HepG2 (cell line): ENCODE measurements around the gene CAPN15. TPM values are rescaled to one million over a fixed set of nuclear protein-coding genes. Genes with fewer than 3 reads are reported as not detected.

Experiments
- CBX1 ChIP-seq: IDR thresholded peaks from one replicate; pipeline ENCODE4 v1.6.1; 2016; ENCODE audit warnings: antibody characterized with exemption, low read depth
- DNMT1 ChIP-seq: sonication (generic); formaldehyde crosslinking; IDR thresholded peaks from 2 replicates; pipeline ENCODE4 v1.5.1; 2020; ENCODE audit warnings: mild to moderate bottlenecking, missing genetic modification reagents
- EZH2 ChIP-seq: conservative IDR thresholded peaks from 2 replicates; pipeline ENCODE4 v1.6.1; 2012; ENCODE audit warnings: mild to moderate bottlenecking, low read depth, low read length, moderate library complexity
- FOXC1 ChIP-seq: sonication (generic); formaldehyde crosslinking; IDR thresholded peaks from 2 replicates; pipeline ENCODE4 v1.8.0; 2022; ENCODE audit warnings: mild to moderate bottlenecking, missing genetic modification reagents, borderline replicate concordance
- HDAC1 ChIP-seq: sonication (generic); formaldehyde crosslinking; IDR thresholded peaks from 2 replicates; pipeline ENCODE4 v1.5.1; 2020; ENCODE audit warnings: mild to moderate bottlenecking, missing genetic modification reagents
- LCORL ChIP-seq, 2 experiments: fragments of 450-650 bp in 1 of 2; sonication (generic) in 1 of 2; formaldehyde crosslinking in 1 of 2; IDR thresholded peaks; 2 replicates each; pipeline versions ENCODE4 v1.5.0 to v1.6.1; 2017 to 2020; ENCODE audit warnings: antibody characterized with exemption in 1 of 2, missing genetic modification reagents in 1 of 2
- NCOA5 ChIP-seq: sonication (generic); formaldehyde crosslinking; IDR thresholded peaks from 2 replicates; pipeline ENCODE4 v1.4.0; 2020; ENCODE audit warnings: missing genetic modification reagents
- NFATC3 ChIP-seq: sonication (generic); formaldehyde crosslinking; IDR thresholded peaks from 2 replicates; pipeline ENCODE4 v1.5.1; 2020; ENCODE audit warnings: mild to moderate bottlenecking, missing genetic modification reagents
- NFRKB ChIP-seq: fragments of 450-650 bp; IDR thresholded peaks from 2 replicates; pipeline ENCODE4 v1.6.1; 2017
- RBM39 ChIP-seq: fragments of 200-400 bp; formaldehyde crosslinking; IDR thresholded peaks from one replicate; pipeline ENCODE4 v1.6.1; 2018; ENCODE audit warnings: antibody characterized with exemption, mild to moderate bottlenecking, low read depth, low read length; ENCODE audit not compliant: poor library complexity, severe bottlenecking
- SCMH1 ChIP-seq: sonication (generic); formaldehyde crosslinking; IDR thresholded peaks from 2 replicates; pipeline ENCODE4 v1.9.0; 2021; ENCODE audit warnings: missing genetic modification reagents, mild to moderate bottlenecking, borderline replicate concordance
- ZFP82 ChIP-seq: sonication (generic); formaldehyde crosslinking; IDR thresholded peaks from 2 replicates; pipeline ENCODE4 v1.5.1; 2020; ENCODE audit warnings: mild to moderate bottlenecking, missing genetic modification reagents, borderline replicate concordance
- ZKSCAN1 ChIP-seq: fragments of 150-350 bp; IDR thresholded peaks from 2 replicates; pipeline ENCODE4 v1.6.1; 2014; ENCODE audit warnings: low read length
- ZNF264 ChIP-seq: sonication (generic); formaldehyde crosslinking; IDR thresholded peaks from 2 replicates; pipeline ENCODE4 v1.4.0; 2020; ENCODE audit warnings: missing genetic modification reagents
- ZNF335 ChIP-seq: sonication (generic); formaldehyde crosslinking; IDR thresholded peaks from 2 replicates; pipeline ENCODE4 v1.4.0; 2020; ENCODE audit warnings: missing genetic modification reagents
- ZNF337 ChIP-seq: sonication (generic); formaldehyde crosslinking; IDR thresholded peaks from 2 replicates; pipeline ENCODE4 v1.5.1; 2020; ENCODE audit warnings: missing genetic modification reagents, low read depth, mild to moderate bottlenecking, borderline replicate concordance
- polyA plus RNA-seq, 8 experiments: library from polyadenylated mRNA; depleted of rRNA in 3 of 8; stranded (reverse) in 7 of 8; unstranded in 1 of 8; fragments of >200 nt; fragmentation: Illumina TruSeq in 4 of 8; extraction: Trizol in 4 of 8; gene quantifications; 2 replicates each; pipeline versions ENCODE4 v1.2.1 to v1.2.3, GENCODE V29; 2011 to 2016; ENCODE audit warnings: low read depth in 4 of 8, missing spikeins in 1 of 8, mixed read lengths in 1 of 8; ENCODE audit not compliant: insufficient read depth in 1 of 8
- total RNA-seq, 5 experiments: library from RNA; depleted of rRNA; stranded (reverse); fragments of >200 nt; fragmentation: Illumina TruSeq; extraction: Trizol; gene quantifications; 2 replicates each; pipeline ENCODE4 v1.2.3, GENCODE V29; 2016; ENCODE audit warnings: low read depth in 1 of 5
- TF ChIP-seq, protein P1 (sequence below): sonication (generic); formaldehyde crosslinking; IDR thresholded peaks from 2 replicates; pipeline ENCODE4 v1.8.1; 2023; ENCODE audit warnings: mild to moderate bottlenecking, missing genetic modification reagents
- TF ChIP-seq, protein P2 (sequence below): sonication (generic); formaldehyde crosslinking; IDR thresholded peaks from 2 replicates; pipeline ENCODE4 v1.5.1; 2020; ENCODE audit warnings: missing genetic modification reagents, mild to moderate bottlenecking, borderline replicate concordance
- TF ChIP-seq, protein P3 (sequence below): sonication (generic); formaldehyde crosslinking; IDR thresholded peaks from 2 replicates; pipeline ENCODE4 v1.4.0; 2020; ENCODE audit warnings: missing genetic modification reagents
- TF ChIP-seq, protein P4 (sequence below): sonication (generic); formaldehyde crosslinking; IDR thresholded peaks from 2 replicates; pipeline ENCODE4 v1.4.0; 2020; ENCODE audit warnings: mild to moderate bottlenecking, missing genetic modification reagents

CAPN15 gene
- total and polyA plus RNA-seq, 2 of the 13 experiments (the other 11 are each of a cell fraction or from before 2014, with no cell fraction given) = 14.9 to 24.5 TPM

DNA sequence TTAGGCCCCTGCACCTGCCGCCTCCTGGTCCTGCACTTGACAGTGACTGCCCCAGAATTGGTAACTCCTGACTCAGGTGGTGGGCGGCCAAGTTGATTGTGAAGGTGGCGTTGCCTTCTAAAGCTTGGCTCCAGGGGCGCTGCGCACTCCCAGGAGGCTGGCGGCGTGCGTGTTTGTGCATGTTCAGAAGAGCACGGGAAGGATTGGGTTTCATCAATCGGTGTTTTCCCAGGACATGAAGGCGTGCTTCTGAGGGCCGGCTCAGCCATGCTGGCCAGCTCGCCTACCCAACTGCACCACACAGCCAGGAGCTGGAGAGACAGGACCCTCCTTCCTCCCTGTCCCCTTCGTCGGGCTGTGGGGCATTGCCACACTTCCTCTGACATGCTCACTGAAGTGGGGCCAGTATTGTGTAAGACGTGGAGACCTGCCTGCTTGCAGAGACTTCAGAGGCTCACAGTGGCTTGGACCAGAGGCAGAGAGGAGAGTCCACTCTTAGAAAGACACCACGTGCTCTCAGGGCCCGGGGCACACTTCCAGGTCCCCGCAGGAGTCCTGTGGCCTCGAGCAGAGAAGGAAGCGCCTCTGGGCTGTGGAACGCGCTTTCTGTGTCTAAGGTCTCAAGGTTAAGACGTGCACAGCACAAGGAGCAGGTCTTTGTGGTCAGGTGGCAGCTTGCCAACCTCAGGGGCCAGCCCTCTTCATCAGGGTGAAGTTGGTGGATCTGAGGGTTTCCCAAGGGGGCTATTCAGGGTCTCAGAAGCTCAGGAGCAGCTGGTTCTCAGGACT is 65.2 kb downstream of the CAPN15 start (continued):
- TF ChIP-seq, protein P1, sequence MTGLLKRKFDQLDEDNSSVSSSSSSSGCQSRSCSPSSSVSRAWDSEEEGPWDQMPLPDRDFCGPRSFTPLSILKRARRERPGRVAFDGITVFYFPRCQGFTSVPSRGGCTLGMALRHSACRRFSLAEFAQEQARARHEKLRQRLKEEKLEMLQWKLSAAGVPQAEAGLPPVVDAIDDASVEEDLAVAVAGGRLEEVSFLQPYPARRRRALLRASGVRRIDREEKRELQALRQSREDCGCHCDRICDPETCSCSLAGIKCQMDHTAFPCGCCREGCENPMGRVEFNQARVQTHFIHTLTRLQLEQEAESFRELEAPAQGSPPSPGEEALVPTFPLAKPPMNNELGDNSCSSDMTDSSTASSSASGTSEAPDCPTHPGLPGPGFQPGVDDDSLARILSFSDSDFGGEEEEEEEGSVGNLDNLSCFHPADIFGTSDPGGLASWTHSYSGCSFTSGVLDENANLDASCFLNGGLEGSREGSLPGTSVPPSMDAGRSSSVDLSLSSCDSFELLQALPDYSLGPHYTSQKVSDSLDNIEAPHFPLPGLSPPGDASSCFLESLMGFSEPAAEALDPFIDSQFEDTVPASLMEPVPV (CRISPR knock-in tag) = 0 out of 2 replicates have a peak, but pooled peaks have one; percentile 31
- TF ChIP-seq RBM39 (no peak), ZFP82 (no peak), NFRKB (no peak), LCORL (IDR thresholded peaks at IDR 0.05) (no peak), LCORL (CRISPR knock-in tag; IDR thresholded peaks at IDR 0.05) (no peak), ZNF264 (CRISPR knock-in tag) (no peak), ZNF337 (CRISPR knock-in tag) (no peak), NCOA5 (CRISPR knock-in tag) (no peak), ZKSCAN1 (no peak), DNMT1 (CRISPR knock-in tag) (no peak), ZNF335 (CRISPR knock-in tag) (0 out of 2 replicates have a peak, but pooled peaks have one; percentile 38), SCMH1 (CRISPR knock-in tag) (no peak), FOXC1 (CRISPR knock-in tag) (peak; percentile 80), CBX1 (no peak), NFATC3 (no peak), EZH2 (no peak), HDAC1 (CRISPR knock-in tag) (no peak)
- TF ChIP-seq, protein P2, sequence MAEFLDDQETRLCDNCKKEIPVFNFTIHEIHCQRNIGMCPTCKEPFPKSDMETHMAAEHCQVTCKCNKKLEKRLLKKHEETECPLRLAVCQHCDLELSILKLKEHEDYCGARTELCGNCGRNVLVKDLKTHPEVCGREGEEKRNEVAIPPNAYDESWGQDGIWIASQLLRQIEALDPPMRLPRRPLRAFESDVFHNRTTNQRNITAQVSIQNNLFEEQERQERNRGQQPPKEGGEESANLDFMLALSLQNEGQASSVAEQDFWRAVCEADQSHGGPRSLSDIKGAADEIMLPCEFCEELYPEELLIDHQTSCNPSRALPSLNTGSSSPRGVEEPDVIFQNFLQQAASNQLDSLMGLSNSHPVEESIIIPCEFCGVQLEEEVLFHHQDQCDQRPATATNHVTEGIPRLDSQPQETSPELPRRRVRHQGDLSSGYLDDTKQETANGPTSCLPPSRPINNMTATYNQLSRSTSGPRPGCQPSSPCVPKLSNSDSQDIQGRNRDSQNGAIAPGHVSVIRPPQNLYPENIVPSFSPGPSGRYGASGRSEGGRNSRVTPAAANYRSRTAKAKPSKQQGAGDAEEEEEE (CRISPR knock-in tag) = no peak
- TF ChIP-seq, protein P3, sequence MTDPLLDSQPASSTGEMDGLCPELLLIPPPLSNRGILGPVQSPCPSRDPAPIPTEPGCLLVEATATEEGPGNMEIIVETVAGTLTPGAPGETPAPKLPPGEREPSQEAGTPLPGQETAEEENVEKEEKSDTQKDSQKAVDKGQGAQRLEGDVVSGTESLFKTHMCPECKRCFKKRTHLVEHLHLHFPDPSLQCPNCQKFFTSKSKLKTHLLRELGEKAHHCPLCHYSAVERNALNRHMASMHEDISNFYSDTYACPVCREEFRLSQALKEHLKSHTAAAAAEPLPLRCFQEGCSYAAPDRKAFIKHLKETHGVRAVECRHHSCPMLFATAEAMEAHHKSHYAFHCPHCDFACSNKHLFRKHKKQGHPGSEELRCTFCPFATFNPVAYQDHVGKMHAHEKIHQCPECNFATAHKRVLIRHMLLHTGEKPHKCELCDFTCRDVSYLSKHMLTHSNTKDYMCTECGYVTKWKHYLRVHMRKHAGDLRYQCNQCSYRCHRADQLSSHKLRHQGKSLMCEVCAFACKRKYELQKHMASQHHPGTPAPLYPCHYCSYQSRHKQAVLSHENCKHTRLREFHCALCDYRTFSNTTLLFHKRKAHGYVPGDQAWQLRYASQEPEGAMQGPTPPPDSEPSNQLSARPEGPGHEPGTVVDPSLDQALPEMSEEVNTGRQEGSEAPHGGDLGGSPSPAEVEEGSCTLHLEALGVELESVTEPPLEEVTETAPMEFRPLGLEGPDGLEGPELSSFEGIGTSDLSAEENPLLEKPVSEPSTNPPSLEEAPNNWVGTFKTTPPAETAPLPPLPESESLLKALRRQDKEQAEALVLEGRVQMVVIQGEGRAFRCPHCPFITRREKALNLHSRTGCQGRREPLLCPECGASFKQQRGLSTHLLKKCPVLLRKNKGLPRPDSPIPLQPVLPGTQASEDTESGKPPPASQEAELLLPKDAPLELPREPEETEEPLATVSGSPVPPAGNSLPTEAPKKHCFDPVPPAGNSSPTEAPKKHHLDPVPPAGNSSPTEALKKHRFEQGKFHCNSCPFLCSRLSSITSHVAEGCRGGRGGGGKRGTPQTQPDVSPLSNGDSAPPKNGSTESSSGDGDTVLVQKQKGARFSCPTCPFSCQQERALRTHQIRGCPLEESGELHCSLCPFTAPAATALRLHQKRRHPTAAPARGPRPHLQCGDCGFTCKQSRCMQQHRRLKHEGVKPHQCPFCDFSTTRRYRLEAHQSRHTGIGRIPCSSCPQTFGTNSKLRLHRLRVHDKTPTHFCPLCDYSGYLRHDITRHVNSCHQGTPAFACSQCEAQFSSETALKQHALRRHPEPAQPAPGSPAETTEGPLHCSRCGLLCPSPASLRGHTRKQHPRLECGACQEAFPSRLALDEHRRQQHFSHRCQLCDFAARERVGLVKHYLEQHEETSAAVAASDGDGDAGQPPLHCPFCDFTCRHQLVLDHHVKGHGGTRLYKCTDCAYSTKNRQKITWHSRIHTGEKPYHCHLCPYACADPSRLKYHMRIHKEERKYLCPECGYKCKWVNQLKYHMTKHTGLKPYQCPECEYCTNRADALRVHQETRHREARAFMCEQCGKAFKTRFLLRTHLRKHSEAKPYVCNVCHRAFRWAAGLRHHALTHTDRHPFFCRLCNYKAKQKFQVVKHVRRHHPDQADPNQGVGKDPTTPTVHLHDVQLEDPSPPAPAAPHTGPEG (CRISPR knock-in tag) = no peak
- TF ChIP-seq, protein P4, sequence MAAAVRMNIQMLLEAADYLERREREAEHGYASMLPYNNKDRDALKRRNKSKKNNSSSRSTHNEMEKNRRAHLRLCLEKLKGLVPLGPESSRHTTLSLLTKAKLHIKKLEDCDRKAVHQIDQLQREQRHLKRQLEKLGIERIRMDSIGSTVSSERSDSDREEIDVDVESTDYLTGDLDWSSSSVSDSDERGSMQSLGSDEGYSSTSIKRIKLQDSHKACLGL (CRISPR knock-in tag) = no peak
